ENCODE data around the gene RASGEF1B.

Gene RASGEF1B

DNA sequence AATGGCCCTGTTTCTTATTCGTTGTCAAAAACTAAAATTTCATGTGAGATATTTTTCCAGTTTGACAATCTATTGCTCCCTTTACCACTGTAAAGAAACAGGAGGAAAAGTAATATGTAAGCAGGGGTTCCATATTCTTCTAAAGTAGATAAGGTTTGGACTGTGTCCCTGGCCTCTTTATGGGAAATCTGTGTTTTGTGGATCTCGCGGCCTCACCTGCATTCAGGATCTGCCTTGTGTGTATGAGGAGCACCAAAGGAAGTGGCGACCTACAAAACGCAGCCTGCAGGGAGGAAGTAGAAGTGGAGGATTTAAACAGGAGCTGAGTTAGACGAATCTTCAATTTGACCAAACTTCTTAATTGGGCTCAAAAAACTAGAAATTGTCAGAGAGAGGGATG lies 67.0 kb downstream of the RASGEF1B start:
- no peak for DNase-seq (ENCODE audit: low read depth)
- TF ChIP-seq, protein P1, sequence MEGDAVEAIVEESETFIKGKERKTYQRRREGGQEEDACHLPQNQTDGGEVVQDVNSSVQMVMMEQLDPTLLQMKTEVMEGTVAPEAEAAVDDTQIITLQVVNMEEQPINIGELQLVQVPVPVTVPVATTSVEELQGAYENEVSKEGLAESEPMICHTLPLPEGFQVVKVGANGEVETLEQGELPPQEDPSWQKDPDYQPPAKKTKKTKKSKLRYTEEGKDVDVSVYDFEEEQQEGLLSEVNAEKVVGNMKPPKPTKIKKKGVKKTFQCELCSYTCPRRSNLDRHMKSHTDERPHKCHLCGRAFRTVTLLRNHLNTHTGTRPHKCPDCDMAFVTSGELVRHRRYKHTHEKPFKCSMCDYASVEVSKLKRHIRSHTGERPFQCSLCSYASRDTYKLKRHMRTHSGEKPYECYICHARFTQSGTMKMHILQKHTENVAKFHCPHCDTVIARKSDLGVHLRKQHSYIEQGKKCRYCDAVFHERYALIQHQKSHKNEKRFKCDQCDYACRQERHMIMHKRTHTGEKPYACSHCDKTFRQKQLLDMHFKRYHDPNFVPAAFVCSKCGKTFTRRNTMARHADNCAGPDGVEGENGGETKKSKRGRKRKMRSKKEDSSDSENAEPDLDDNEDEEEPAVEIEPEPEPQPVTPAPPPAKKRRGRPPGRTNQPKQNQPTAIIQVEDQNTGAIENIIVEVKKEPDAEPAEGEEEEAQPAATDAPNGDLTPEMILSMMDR (conservative IDR thresholded peaks at IDR 0.05; ENCODE audit: low read depth, low read length) = no peak
- no peak overlapping the region for H3K4me3 ChIP-seq (ENCODE audit: low read depth, low read length)

DNA sequence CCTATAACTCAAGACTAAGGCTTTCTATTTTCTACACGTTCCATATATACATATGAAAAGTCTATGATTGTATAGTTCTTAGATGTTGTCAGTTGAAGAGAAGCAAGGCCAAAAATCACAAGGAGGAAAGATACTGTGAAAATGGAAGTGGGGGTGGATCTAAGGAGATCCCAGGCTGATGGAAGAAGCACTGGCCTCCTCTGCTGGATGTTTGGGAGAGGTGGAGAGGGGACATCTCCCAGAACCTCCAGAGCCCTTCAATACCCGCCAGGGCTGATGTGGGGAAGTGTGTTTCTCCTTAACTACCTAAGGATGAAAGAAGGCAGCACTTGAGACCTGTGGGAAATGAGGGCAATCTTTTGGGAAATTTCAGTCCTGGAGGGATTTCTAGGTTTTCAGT lies 67.4 kb downstream of the RASGEF1B start:
- H3K4me3 ChIP-seq (ENCODE audit: low read depth, low read length) = no peak overlapping the region
- TF ChIP-seq, protein P1 (conservative IDR thresholded peaks at IDR 0.05; ENCODE audit: low read depth, low read length) = peak; percentile 25
- DNase-seq (ENCODE audit: low read depth) = peak; percentile 6

DNA sequence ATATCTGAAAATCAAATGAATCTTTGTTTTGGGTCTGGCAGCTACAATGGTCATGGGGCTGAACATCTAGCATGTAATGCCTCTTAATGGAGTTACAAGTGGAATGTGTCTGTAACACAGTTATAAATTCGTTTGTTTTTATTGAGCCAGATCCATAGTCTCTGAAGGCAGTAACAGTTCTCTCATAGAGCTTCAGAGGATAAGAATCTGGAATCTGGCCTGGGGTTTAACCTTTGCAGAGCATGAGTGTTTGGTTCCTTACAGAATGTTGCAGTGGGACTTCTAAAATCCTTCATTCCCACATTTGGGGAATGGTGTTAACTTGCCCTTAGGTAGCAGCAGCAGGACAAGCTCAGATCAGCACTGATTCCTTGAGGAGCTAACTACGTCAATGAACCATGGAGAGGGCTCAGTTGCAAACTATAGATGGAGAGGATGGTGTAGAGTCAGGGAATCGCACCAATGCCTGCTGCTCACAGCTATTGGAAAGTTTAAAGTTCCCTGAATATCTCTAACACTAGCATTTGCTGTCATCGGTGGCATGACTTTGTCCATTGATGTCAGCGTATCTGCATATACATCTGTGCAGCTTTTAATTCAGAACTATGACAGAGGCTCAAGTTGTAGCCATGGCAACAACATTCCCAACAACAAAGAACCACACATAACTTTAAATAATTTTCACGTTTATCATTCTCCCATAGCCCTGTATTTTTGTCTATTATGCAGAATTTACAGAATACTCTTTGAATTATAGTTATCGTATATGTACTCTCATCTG lies 72.2 kb downstream of the RASGEF1B start:
- TF ChIP-seq, protein P1 (conservative IDR thresholded peaks at IDR 0.05; ENCODE audit: low read depth, low read length) = no peak
- no peak overlapping the region for H3K4me3 ChIP-seq (ENCODE audit: low read depth, low read length)
- DNase-seq (ENCODE audit: low read depth) = no peak

DNA sequence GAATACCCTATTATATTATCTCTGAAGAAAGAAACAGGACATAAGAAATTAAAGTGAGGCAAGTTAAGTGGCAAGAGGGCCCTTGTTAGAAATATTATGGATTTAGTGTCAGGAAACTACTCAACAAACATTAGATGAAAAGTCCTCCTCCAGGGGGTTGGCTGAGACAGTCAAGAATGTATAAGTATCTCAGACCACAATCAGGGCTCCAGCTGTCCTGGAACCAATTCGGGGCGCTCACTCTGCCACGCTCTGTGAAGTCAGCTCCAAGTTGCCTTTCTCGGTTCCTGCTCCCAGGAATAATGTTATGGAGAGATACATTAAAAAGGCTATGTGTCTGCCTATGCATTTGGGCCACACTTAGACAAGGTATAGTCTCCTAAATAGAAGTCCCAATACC lies 73.3 kb downstream of the RASGEF1B start:
- TF ChIP-seq, protein P1 (conservative IDR thresholded peaks at IDR 0.05; ENCODE audit: low read depth, low read length) = no peak
- no peak overlapping the region for H3K4me3 ChIP-seq (ENCODE audit: low read depth, low read length)
- no peak for DNase-seq (ENCODE audit: low read depth)

DNA sequence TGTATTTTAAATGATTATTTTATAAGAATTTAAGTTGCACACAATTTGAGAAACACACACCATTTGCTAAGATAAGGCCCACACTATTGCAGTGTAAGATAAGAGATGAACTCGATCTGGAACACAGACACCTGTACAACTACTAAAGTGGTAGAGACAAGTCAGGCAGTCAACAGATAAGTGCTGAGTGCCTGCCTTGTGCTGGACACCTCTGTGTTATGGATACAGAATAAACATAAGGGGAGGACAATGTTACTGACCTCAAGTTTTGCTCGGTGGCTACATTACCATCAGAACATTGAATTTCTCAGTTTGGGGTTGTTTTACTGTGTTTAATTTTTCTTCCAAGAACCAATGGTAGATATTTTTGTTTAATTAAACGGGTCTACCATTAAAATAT lies 74.1 kb downstream of the RASGEF1B start:
- TF ChIP-seq, protein P1 (conservative IDR thresholded peaks at IDR 0.05; ENCODE audit: low read depth, low read length) = no peak
- H3K4me3 ChIP-seq (ENCODE audit: low read depth, low read length) = no peak overlapping the region
- DNase-seq (ENCODE audit: low read depth) = no peak

DNA sequence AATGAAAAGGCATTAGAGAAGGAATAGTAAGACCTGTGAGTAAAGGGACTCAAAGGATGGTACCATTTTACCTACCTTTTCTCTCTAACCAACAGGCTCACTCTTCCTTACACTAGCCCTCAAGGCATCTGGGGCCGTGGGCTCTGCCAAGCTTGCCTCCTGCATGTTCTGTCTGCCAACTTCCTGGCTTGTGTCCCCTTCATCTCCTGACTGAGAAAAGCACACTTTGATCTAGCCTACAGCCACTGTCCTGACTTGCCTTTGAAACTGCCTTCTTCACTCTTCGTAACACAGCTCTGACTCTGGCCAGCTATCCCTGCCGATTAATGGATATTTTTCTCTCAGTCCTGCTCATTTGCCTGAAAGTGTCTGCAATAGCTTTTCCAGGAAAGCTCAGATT lies 76.5 kb downstream of the RASGEF1B start:
- no peak for DNase-seq (ENCODE audit: low read depth)
- TF ChIP-seq, protein P1 (conservative IDR thresholded peaks at IDR 0.05; ENCODE audit: low read depth, low read length) = no peak
- no peak overlapping the region for H3K4me3 ChIP-seq (ENCODE audit: low read depth, low read length)

DNA sequence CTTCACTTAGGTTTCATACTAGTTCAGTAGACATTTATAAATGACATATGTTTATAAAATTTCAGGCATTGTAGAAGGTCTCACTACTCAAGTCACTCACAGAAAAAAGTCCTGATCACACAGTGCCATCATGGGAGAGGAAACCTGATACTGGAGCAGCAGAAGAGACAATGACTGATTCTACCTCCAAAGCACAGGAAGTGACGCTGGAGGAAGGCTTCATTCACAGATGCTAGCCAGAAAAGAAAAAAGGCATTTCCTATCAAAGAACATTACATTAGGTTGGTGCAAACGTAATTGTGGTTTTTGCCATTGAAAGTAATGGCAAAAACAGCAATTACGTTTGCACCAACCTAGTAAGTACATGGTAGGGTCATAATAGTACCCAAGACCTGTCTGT lies 79.5 kb downstream of the RASGEF1B start:
- TF ChIP-seq, protein P1 (conservative IDR thresholded peaks at IDR 0.05; ENCODE audit: low read depth, low read length) = no peak
- H3K4me3 ChIP-seq (ENCODE audit: low read depth, low read length) = no peak overlapping the region
- DNase-seq (ENCODE audit: low read depth) = no peak

Measured in choroid plexus epithelial cell (primary cell).